ENCODE data around the gene RGS19.

GRCh38 chr20:64039293-64040160 is 39.8 kb downstream of the RGS19 start:
- TF ChIP-seq TAF1 (IDR thresholded peaks at IDR 0.05; ENCODE audit: borderline replicate concordance, low read depth, low read length), result no peak
- TF ChIP-seq CTCF (IDR thresholded peaks at IDR 0.05), result no peak; the same call in 1 of the 2 replicates

Measured in SK-N-SH (cell line).